NCI-H2107 treated with DMSO at 0.1 percent for 48 hours (cell line): ENCODE results near the gene ALDOC.

ENCODE experiments used
- DNase-seq: peaks from one replicate; lab custom pipeline; 2025; ENCODE audit not compliant: unreplicated experiment; lab: John Stamatoyannopoulos, UW

ALDOC gene

GRCh38 chr17:28553000-28553505, 23.6 kb downstream of the ALDOC start:
- DNase-seq: no peak

DNA sequence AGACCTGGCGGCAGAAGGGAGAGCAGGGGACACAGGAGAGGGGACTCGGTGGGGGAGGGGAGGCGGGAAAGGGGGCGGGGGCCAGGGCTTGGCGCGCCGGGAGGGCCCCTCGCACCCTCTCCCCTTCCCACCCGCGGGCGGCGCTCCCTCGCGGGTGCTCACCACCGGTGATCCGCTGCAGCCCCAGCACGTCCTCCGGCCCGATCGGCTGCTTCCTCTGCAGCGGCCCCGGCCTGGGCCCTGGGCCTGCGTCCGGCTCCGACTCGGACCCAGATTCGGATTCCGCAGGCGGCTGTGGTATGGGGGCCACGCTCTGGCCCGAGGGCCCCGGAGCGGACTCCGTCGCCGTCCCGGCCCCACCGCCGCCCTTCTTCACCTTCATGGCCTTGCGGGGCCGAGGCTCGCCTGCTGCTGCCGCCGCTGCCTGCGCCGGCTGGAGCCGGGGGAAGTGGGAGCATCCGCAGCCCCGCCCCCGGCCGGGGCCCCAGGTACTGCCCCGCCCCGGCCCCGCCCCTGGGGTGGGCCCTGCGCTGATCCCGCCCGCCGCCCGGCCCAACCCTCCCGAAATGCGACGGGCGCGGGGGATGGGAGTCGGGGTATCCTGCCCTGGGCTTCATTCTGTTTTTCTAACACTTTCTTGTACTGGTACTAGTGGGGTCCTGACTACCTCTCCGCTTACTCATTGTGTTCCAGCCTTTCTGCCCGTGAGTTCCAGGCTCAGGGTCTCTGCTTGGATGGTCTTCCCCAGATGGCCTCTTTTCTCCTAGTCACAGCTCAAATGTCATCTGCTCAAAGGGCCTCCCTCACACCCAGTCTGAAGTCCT, 24.3 kb downstream of the ALDOC start, which contains the start of gene UNC119:
TSS of gene UNC119 (minus strand) at position 449 of the 824 bp plus-strand sequence. CDS start at position 382, 67 bp downstream.
- DNase-seq: peak; percentile 20

- no peak for DNase-seq
Measured at GRCh38 chr17:28551421-28552175, 25.1 kb downstream of the ALDOC start.

DNA sequence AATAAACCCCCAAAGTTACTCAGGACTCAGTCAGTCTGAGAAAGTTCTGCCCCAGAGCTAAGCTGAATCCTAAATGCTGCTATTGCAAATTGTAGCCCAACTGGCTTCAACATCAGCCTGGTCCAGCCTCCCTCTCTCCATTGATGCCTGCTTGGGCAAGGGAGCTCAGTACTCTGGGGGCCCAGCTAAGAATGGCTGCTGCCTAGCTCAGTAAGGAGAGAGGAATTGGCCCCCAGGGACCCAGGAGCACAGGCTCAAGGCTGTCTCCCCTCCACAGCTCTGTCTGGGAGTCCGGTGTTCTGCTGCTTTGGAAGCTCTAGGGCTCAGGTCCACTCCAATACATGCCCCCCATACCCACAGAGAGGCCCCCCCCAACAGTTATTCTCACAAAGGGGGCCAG, 25.8 kb downstream of the ALDOC start:
- no peak for DNase-seq

GRCh38 chr17:28549236-28550132, 27.2 kb downstream of the ALDOC start:
- DNase-seq: no peak

DNA sequence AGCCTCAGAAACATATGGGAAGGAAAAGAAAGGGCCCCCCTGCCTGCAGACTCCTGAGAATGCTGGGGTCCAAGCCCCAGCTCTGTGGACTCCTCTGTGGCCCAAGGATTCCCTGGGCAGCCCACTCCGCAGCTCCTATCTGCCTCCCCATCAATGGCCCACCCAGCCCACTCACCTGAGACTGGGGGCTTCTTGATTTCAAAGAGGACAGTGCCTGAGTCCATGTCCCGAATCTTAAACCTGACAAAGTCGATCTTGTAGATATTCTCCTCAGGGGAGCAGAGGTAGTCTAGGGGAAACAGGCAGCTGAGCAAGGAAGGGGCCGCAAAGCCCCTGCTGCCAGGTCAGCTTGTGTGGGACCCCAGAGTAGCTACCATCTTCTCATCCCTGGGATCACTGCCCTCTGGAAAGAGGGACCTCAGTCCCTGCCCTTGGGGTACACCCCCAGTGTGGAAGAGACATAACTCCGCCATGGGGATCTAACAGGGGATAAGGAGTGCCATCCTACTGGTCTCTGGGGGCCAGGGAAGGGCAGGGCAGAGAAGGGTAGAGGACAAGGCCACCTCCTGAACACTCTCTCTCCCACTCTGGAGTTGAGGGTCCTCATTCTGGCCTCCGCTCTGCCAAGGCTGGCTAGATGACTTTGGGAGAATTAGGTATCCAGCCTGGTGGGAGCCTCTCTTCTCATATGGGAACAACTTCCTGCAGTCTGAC, 28.1 kb downstream of the ALDOC start:
- no peak for DNase-seq

DNA sequence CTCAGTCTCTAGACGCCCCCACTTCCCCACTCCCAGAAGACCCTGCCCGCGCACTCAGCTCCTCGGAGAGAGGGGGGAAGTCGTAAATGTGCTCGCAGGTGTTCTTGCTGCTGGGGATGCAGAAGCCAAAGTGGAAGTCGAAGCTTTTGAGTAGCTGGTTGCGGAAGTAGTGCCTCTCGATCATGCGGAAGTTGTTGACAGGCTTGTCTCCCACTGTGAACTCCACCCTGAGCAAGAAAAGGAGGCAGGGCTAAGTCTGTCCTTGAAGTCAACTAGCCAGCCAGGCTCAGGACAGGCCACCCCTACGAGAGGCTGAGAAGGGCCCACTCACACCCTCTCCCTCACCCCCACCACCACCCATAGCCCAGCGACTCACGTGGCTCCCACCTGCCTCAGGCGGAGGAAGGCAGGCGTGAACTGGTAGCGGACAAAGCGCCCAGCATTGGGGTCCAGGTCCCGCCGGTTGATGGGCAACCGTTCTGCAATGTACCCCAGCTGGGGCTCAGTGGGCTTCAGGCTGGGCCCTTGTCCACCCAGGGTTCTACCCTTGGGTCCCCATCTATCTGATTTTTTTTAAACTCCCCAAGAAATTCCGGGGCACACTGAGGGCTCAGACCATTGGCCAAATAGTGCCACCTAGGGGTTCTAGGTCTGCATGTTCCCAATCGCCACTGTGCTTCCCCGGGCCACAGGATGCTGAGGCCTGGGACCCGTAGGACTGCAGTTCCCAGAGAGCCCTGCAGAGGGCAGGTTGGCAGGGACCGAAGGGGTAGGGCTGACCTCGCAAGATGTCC, 28.9 kb downstream of the ALDOC start:
- DNase-seq: no peak

- no peak for DNase-seq
Measured at GRCh38 chr17:28547096-28547622, 29.5 kb downstream of the ALDOC start.

- DNase-seq: no peak
Measured at GRCh38 chr17:28545787-28546415, 30.8 kb downstream of the ALDOC start.

DNA sequence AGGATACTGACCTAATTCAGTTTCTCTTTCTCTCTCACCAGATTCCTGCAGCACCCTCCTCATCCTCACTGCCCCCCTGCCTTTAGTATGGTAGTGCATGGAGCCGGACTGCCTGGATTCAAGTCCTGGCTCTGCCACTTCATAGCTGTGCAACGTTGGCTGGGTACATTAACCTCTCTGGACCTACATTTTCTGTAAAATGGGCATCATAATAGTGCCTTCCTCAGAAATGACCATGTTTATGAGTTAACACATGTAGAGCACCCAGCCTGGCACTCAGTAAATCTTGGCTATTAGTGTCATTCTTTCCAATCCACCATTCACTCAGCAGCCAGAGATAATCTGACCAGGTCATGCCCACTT, 31.6 kb downstream of the ALDOC start:
- DNase-seq: no peak

- DNase-seq: no peak
Measured at GRCh38 chr17:28544402-28545140, 32.1 kb downstream of the ALDOC start.

GRCh38 chr17:28541439-28541838, 35.3 kb downstream of the ALDOC start:
- DNase-seq: no peak

DNA sequence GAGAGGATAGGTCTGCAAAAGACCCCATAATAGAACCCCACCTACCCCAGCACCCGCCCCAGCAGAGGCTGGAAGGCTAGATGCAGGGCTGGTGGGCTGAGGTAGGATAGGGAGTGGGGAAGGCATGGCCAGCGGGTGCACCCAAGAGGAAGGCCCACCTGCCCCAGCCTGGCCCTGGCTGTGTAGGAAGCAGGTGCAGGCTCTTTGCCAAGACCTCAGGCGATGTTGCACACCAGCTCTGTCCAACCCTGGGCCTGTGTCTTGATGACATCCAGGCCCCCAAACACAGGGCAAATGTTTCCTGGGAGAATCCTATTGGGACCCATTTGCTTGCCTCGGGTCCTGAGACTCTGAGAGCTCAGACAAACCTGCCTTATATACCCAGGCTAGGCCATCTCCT, 36.5 kb downstream of the ALDOC start:
- no peak for DNase-seq

- DNase-seq: no peak
Measured at GRCh38 chr17:28538296-28538895, 38.3 kb downstream of the ALDOC start.

DNA sequence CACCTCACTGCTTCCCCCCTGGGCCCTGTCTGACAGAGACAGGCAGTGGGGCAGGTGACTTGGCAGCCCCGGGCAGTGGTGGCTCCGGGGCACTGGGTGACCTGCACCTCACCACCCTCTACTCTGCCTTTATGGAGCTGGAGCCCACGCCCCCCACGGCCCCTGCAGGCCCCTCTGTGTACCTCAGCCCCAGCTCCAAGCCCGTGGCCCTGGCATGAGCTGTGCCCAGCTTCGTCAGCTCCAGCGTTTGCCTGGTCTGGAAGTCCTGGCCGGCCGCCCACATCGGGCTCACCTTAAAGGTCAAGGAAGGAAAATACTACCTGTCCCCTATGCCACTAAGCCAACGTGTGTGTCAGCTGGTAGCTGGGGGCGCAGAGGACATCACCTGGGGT, 39.5 kb downstream of the ALDOC start:
- DNase-seq: no peak

DNA sequence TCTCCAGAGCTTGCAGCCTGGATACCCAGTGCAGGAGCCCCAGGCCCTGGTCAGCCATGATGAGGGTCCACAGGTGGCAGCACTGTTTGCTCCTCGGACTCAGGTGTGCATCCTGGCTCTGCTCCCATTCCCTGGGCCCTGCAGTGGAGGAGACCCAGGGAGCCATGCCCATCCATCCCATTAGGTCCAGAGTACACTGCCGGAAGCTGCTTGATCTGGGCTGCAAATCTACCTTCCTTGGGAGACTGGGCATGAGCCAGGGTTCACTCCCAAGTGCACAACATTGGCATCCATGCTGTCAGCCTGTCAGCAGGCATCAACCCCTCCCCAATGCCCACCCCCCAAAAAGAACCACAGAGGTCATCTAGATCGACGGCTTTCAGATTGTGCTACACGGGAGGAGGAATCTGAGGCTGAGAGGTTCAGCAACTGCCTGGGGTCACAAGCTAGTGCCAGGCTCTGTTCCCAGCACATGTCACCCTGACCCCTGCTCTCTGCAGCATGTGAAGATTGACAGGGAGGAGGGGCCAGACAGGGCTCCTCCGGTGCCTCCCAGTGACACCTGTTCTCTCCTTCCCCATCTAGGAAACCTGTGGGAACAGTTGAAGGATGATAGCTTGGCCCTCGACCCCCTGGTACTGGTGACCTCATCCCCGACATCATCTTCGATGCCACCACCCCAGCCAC, 40.0 kb downstream of the ALDOC start:
- DNase-seq: no peak

- DNase-seq: no peak
Measured at GRCh38 chr17:28534740-28535375, 41.8 kb downstream of the ALDOC start.
